Gastroesophageal sphincter (tissue), 4 donors: ENCODE measurements around the gene FNDC11. TPM values are rescaled to one million over a fixed set of nuclear protein-coding genes. Genes with fewer than 3 reads are reported as not detected.

Experiments used
- ATAC-seq: fragments of 150-250 bp; one replicate; pipeline ENCODE4 v1.9.1; 2016; ENCODE audit warnings: mild to moderate bottlenecking, moderate library complexity
- H3K27ac ChIP-seq, 4 donors: fragments of 200-600 bp; sonication (generic) in 3 of 4; 1 replicate in 3 of 4; 2 replicates in 1 of 4; pipeline ENCODE4 v1.5.1; 2016 to 2019
- H3K27me3 ChIP-seq: fragments of 200-600 bp; sonication (generic); one replicate; pipeline ENCODE4 v1.5.1; 2019
- H3K36me3 ChIP-seq, 2 donors: fragments of 200-600 bp; sonication (generic); one replicate each; pipeline ENCODE4 v1.5.1; 2019; ENCODE audit warnings: control low read depth in 1 of 2
- H3K4me1 ChIP-seq, 3 donors: fragments of 200-600 bp; sonication (generic); 1 replicate in 2 of 3; 2 replicates in 1 of 3; pipeline ENCODE4 v1.5.1; 2016 to 2019; ENCODE audit warnings: control low read depth in 2 of 3
- H3K4me3 ChIP-seq, 2 donors: fragments of 200-600 bp; sonication (generic); one replicate each; pipeline ENCODE4 v1.5.1; 2019; ENCODE audit warnings: mild to moderate bottlenecking in 1 of 2, moderate library complexity in 1 of 2
- H3K9me3 ChIP-seq, 3 donors: fragments of 200-600 bp; sonication (generic); one replicate each; pipeline ENCODE4 v1.5.1; 2017 to 2019; ENCODE audit warnings: control low read depth in 2 of 3
- CTCF ChIP-seq, 4 experiments: fragments of 200-600 bp in 2 of 4; fragments of 450-650 bp in 2 of 4; sonication (generic) in 1 of 4; IDR thresholded peaks; one replicate each; pipeline ENCODE4 v1.5.1; 2017 to 2019; ENCODE audit warnings: antibody characterized with exemption in 4 of 4, mild to moderate bottlenecking in 2 of 4, moderate library complexity in 2 of 4
- EP300 ChIP-seq: sonication (generic); formaldehyde crosslinking; IDR thresholded peaks from one replicate; pipeline ENCODE4 v1.6.1; 2017; ENCODE audit warnings: antibody characterized with exemption, mild to moderate bottlenecking
- POLR2A ChIP-seq, 2 donors: fragments of 450-650 bp; IDR thresholded peaks; one replicate each; pipeline ENCODE4 v1.6.1; 2017; ENCODE audit warnings: antibody characterized with exemption in 2 of 2, mild to moderate bottlenecking in 2 of 2, moderate library complexity in 1 of 2
- POLR2AphosphoS5 ChIP-seq: sonication (generic); formaldehyde crosslinking; IDR thresholded peaks from one replicate; pipeline ENCODE4 v1.6.1; 2017; ENCODE audit warnings: antibody characterized with exemption
- WGBS, 2 donors: methylation state at CpG; one replicate each; pipeline ENCODE4 v1.1.5; 2018; ENCODE audit warnings: low coverage in 1 of 2; 5-methylcytosine and 5-hydroxymethylcytosine counted together
- total RNA-seq, 4 donors: library from RNA; depleted of rRNA; stranded (reverse); fragments of >200 nt; gene quantifications; one replicate each; pipeline ENCODE4 v1.1.0, GENCODE V29; 2016

FNDC11 gene
- total RNA-seq, 4 donors from 2014 or later = 0.27 TPM; not detected in 3

- H3K27me3 ChIP-seq = peaks cover under 1% of the 10 kb centered on the region
- peaks cover 0 to 4% (median 0%) of the 10 kb centered on the region in 3 donors for H3K9me3 ChIP-seq
- peaks cover 0 to 23% of the 10 kb centered on the region in 2 donors for H3K36me3 ChIP-seq
- whole genome bisulfite sequencing, 2 donors = 39 to 53% methylated on average over 2 to 3 of the region's 3 CpGs
- peaks cover 0 to 25% (median 15%) of the 10 kb centered on the region in 3 donors for H3K4me1 ChIP-seq
- no peak overlapping the region for H3K27ac ChIP-seq
- ATAC-seq = no peak
- no peak for TF ChIP-seq CTCF (IDR thresholded peaks at IDR 0.05)
- no peak for TF ChIP-seq POLR2AphosphoS5
- no peak for TF ChIP-seq EP300
- no peak for TF ChIP-seq POLR2A (IDR thresholded peaks at IDR 0.05)
- no peak overlapping the region for H3K4me3 ChIP-seq
Observed at GRCh38 chr20:63525185-63525584, 28.8 kb upstream of the FNDC11 start.

- Histone ChIP-seq H3K4me1 (peaks cover 0 to 25% (median 15%) of the 10 kb centered on the region in 3 donors), H3K27ac (no peak overlapping the region), H3K4me3 (no peak overlapping the region), H3K36me3 (peaks cover 0 to 23% of the 10 kb centered on the region in 2 donors), H3K9me3 (peaks cover 0 to 4% (median 0%) of the 10 kb centered on the region in 3 donors), H3K27me3 (peaks cover 9% of the 10 kb centered on the region)
- no peak for ATAC-seq
- TF ChIP-seq POLR2AphosphoS5 = no peak
- TF ChIP-seq POLR2A (IDR thresholded peaks at IDR 0.05) = no peak
- TF ChIP-seq EP300 = no peak
- TF ChIP-seq CTCF (IDR thresholded peaks at IDR 0.05) = no peak
- 55% methylated on average over 1 of the region's 2 CpGs; no CpG with 5 or more reads in 1 of the 2 donors for WGBS, 2 donors
Observed at GRCh38 chr20:63525971-63526370, 28.0 kb upstream of the FNDC11 start.

DNA sequence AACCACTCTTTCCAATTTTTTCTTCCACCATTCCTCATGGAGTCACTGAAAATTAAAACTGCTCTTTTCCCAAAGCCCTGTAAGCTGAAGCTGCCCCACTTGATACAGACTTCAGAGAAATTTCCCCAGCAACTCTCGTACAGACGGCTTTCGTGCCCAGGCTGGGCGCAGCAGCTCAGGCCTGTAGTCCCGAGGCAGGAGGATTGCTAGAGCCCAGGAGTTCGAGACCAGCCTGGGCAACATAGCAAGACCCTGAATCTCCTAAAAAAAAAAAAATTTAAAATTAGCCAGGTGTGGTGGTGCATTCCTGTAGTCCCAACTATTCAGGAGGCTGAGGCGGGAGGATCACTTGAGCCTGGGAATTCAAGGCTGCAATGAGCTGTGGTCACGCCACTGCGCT lies 26.8 kb upstream of the FNDC11 start:
- Histone ChIP-seq H3K9me3 (peaks cover 0 to 4% (median 0%) of the 10 kb centered on the region in 3 donors), H3K27me3 (peaks cover 9% of the 10 kb centered on the region), H3K36me3 (peaks cover 0 to 17% of the 10 kb centered on the region in 2 donors), H3K27ac (no peak overlapping the region), H3K4me1 (peaks cover 0 to 13% (median 5%) of the 10 kb centered on the region in 3 donors), H3K4me3 (no peak overlapping the region)
- TF ChIP-seq EP300 (no peak), CTCF (IDR thresholded peaks at IDR 0.05) (no peak), POLR2A (IDR thresholded peaks at IDR 0.05) (no peak), POLR2AphosphoS5 (no peak)
- 88% methylated on average over 4 of the region's 9 CpGs; no CpG with 5 or more reads in 1 of the 2 donors for WGBS, 2 donors
- no peak for ATAC-seq

GRCh38 chr20:63529180-63529860 lies 24.6 kb upstream of the FNDC11 start:
- Histone ChIP-seq H3K9me3 (no peaks in the 10 kb centered on the region), H3K4me3 (no peak overlapping the region), H3K36me3 (no peaks in the 10 kb centered on the region), H3K27me3 (peaks cover 29% of the 10 kb centered on the region), H3K4me1 (no peaks in the 10 kb centered on the region), H3K27ac (no peak overlapping the region)
- 100% methylated on average over 2 of the region's 27 CpGs; no CpG with 5 or more reads in 1 of the 2 donors for WGBS, 2 donors
- no peak for TF ChIP-seq POLR2A (IDR thresholded peaks at IDR 0.05)
- no peak for TF ChIP-seq POLR2AphosphoS5
- no peak for TF ChIP-seq EP300
- TF ChIP-seq CTCF (IDR thresholded peaks at IDR 0.05) = no peak
- no peak for ATAC-seq
